ENCODE measurements around the gene SFRP5. TPM values are rescaled to one million over a fixed set of nuclear protein-coding genes. Genes with fewer than 3 reads are reported as not detected.

The SFRP5 gene
- total and polyA plus RNA-seq, 2 of the 4 experiments (the other 2 are of a cell fraction): not detected

GRCh38 chr10:97744405-97745035 lies 27.3 kb downstream of the SFRP5 start:
- H3K4ac ChIP-seq (ENCODE audit: low read depth, low read length): no peak overlapping the region
- H2BK20ac ChIP-seq (ENCODE audit: low read depth, low read length): no peak overlapping the region
- no peak overlapping the region for H3K4me3 ChIP-seq (ENCODE audit: insufficient read depth, low read depth, low read length)
- H2AK5ac ChIP-seq (ENCODE audit: low read depth, low read length): no peak overlapping the region
- peaks cover 32 to 55% of the 10 kb centered on the region in 2 experiments for H3K79me1 ChIP-seq (ENCODE audit: low read depth in 1 of 2, low read length in 2 of 2)
- no peak overlapping the region for H4K8ac ChIP-seq (ENCODE audit: low read depth in 2 of 2, low read length in 2 of 2)
- H2BK15ac ChIP-seq (ENCODE audit: low read depth, low read length): no peak overlapping the region
- H4K20me1 ChIP-seq (ENCODE audit: insufficient read depth, low read length): peaks cover 14% of the 10 kb centered on the region
- no peak for DNase-seq
- H3K9me3 ChIP-seq (ENCODE audit: control insufficient read depth, insufficient read depth, low read length): no peaks in the 10 kb centered on the region
- no peak overlapping the region for H3K18ac ChIP-seq (ENCODE audit: low read depth, low read length)
- no peak overlapping the region for H3K14ac ChIP-seq (replicated peaks; ENCODE audit: low read depth, low read length)
- ATAC-seq (ENCODE audit: low read depth): no peak; the same call in 1 of the 2 replicates
- POLR2A ChIA-PET (ENCODE audit: unreplicated experiment): interaction anchor here (0.8 kb wide), 1 partner anchor 57 kb away, joined by 3 read pairs; the partner anchor contains the start of gene AVPI1
- no peak overlapping the region for H2AK9ac ChIP-seq (replicated peaks; ENCODE audit: low read depth, low read length, poor library complexity)
- dilution Hi-C loops (cut with HindIII; ENCODE audit: low sequenced_read_pairs, unreplicated experiment): no loop called here
- intact Hi-C loops (cut with micrococcal nuclease): no loop called here
- peaks cover 2% of the 10 kb centered on the region for H3K4me1 ChIP-seq (ENCODE audit: control insufficient read depth, insufficient read depth, low read length)
- no peak overlapping the region for H3K56ac ChIP-seq (ENCODE audit: extremely low read depth, insufficient read depth, low read length)
- BruUV-seq (replicated peaks): no TSS peak
- no peak overlapping the region for H3K4me2 ChIP-seq (ENCODE audit: low read depth, low read length)
- H4K5ac ChIP-seq (ENCODE audit: low read depth, low read length): no peak overlapping the region
- no peak overlapping the region for H2BK5ac ChIP-seq (ENCODE audit: low read depth, low read length, poor library complexity, severe bottlenecking)
- H2BK120ac ChIP-seq (ENCODE audit: low read depth, low read length): no peak overlapping the region
- H3K9ac ChIP-seq (ENCODE audit: low read depth, low read length): no peak overlapping the region
- peaks cover 7% of the 10 kb centered on the region; the same call in 1 of the 2 replicates for H3K9me1 ChIP-seq (ENCODE audit: insufficient read depth, low read length)
- in situ Hi-C loops (cut with MboI; ENCODE audit: low sequenced_read_pairs): no loop called here
- H3K36me3 ChIP-seq (ENCODE audit: control insufficient read depth, insufficient read depth, low read length): peaks cover 46% of the 10 kb centered on the region
- no peak overlapping the region for H4K91ac ChIP-seq (ENCODE audit: insufficient read depth, low read depth, low read length)
- no peak overlapping the region for H3K27ac ChIP-seq (ENCODE audit: insufficient read depth, low read length)
- H3K27me3 ChIP-seq (ENCODE audit: control insufficient read depth, insufficient read depth, low read length): no peaks in the 10 kb centered on the region
- no peak overlapping the region for H2AFZ ChIP-seq (replicated peaks; ENCODE audit: low read length, poor library complexity)
- WGBS, 2 experiments (ENCODE audit: extremely low coverage in 2 of 2, insufficient read length in 1 of 2): 95% methylated on average over 10 of the region's 15 CpGs; no CpG with 5 or more reads in 1 of the 2 experiments
- TF ChIP-seq USF2 (IDR thresholded peaks at IDR 0.05; ENCODE audit: low read depth, low read length) (no peak), FOS (IDR thresholded peaks at IDR 0.05; ENCODE audit: low read depth, low read length) (no peak), RFX5 (IDR thresholded peaks at IDR 0.05; ENCODE audit: low read depth, low read length) (no peak), POLR2A (IDR thresholded peaks at IDR 0.05; ENCODE audit: low read depth, low read length) (no peak), CTCF (conservative IDR thresholded peaks at IDR 0.05; ENCODE audit: low read depth, low read length) (no peak), NFE2L2 (IDR thresholded peaks at IDR 0.05; ENCODE audit: low read depth, low read length) (no peak), RCOR1 (IDR thresholded peaks at IDR 0.05; ENCODE audit: insufficient replicate concordance, low read length) (no peak), MAFK (IDR thresholded peaks at IDR 0.05; ENCODE audit: low read depth, low read length) (no peak), RAD21 (IDR thresholded peaks at IDR 0.05; ENCODE audit: low read length) (no peak), MAZ (IDR thresholded peaks at IDR 0.05; ENCODE audit: borderline replicate concordance, low read depth, low read length) (no peak), MXI1 (IDR thresholded peaks at IDR 0.05; ENCODE audit: borderline replicate concordance, low read depth, low read length) (no peak), CEBPB (IDR thresholded peaks at IDR 0.05; ENCODE audit: low read depth, low read length) (no peak)
- H3K23ac ChIP-seq (ENCODE audit: low read depth, low read length): no peak overlapping the region
- CTCF ChIA-PET: interaction anchor here (0.6 kb wide), 1 partner anchor 1231 kb away, joined by 3 read pairs; no protein-coding TSS in a partner anchor

Measured in IMR-90 (cell line).